Mucosa of descending colon (tissue), 3 donors: ENCODE data around the gene CHPF. TPM values are rescaled to one million over a fixed set of nuclear protein-coding genes. Genes with fewer than 3 reads are reported as not detected.

Source experiments
- ATAC-seq: fragments of 200-7000 bp; cut with Tn5 transposase; one replicate; pipeline ENCODE4 v1.9.1; 2020; ENCODE audit warnings: mild to moderate bottlenecking, moderate library complexity
- DNase-seq, 3 donors: peaks; one replicate each; pipeline ENCODE4 v3.0.0-alpha.2; 2020
- H3K36me3 ChIP-seq: fragments of 200-600 bp; one replicate; pipeline ENCODE4 v1.8.0; 2021; ENCODE audit warnings: low read depth, mild to moderate bottlenecking
- H3K4me1 ChIP-seq: fragments of 200-600 bp; one replicate; pipeline ENCODE4 v1.8.0; 2021; ENCODE audit warnings: low read depth, mild to moderate bottlenecking
- H3K4me3 ChIP-seq: fragments of 200-600 bp; one replicate; pipeline ENCODE4 v1.8.0; 2021; ENCODE audit warnings: mild to moderate bottlenecking
- H3K9me3 ChIP-seq: fragments of 200-600 bp; one replicate; pipeline ENCODE4 v1.8.0; 2021; ENCODE audit warnings: mild to moderate bottlenecking
- intact Hi-C, 2 donors: fragments of 100-400 bp; cut with DNase I in 1 of 2; cut with micrococcal nuclease in 1 of 2; formaldehyde crosslinking; loops; one replicate each; pipeline versions ENCODE4 v1.11.0 to v1.11.1; 2022; cut with DNase I, micrococcal nuclease
- total RNA-seq, 3 donors: library from RNA; stranded (reverse); fragmentation: NEBNext Ultra II Directional in 2 of 3; extraction: Animal tissue kit (Norgen Biotek cat#: 25700) in 2 of 3; gene quantifications; one replicate each; pipeline versions ENCODE4 v1.2.1 to v1.2.4, GENCODE V29; 2021 to 2023
- TF ChIP-seq, protein P1 (sequence below): fragments of 200-600 bp; IDR thresholded peaks from one replicate; pipeline ENCODE4 v1.8.0; 2022; ENCODE audit warnings: antibody characterized with exemption, mild to moderate bottlenecking
- donor health status: DM: no; HTN: no; CAD: no; lungs with moderate emphysema.
- donor health status: DM: no; HTN: no; CAD: no.
- donor health status: DM: no; HTN: yes; CAD: no.

The CHPF gene
- total RNA-seq, 3 donors from 2014 or later: 19.4 to 25.9 (median 20.5) TPM

GRCh38 chr2:219494952-219495530, 48.6 kb downstream of the CHPF start:
- Histone ChIP-seq H3K9me3 (no peaks in the 10 kb centered on the region), H3K36me3 (no peaks in the 10 kb centered on the region), H3K4me3 (no peak overlapping the region), H3K4me1 (peaks cover 24% of the 10 kb centered on the region)
- ATAC-seq: no peak
- no peak for DNase-seq
- TF ChIP-seq, protein P1, sequence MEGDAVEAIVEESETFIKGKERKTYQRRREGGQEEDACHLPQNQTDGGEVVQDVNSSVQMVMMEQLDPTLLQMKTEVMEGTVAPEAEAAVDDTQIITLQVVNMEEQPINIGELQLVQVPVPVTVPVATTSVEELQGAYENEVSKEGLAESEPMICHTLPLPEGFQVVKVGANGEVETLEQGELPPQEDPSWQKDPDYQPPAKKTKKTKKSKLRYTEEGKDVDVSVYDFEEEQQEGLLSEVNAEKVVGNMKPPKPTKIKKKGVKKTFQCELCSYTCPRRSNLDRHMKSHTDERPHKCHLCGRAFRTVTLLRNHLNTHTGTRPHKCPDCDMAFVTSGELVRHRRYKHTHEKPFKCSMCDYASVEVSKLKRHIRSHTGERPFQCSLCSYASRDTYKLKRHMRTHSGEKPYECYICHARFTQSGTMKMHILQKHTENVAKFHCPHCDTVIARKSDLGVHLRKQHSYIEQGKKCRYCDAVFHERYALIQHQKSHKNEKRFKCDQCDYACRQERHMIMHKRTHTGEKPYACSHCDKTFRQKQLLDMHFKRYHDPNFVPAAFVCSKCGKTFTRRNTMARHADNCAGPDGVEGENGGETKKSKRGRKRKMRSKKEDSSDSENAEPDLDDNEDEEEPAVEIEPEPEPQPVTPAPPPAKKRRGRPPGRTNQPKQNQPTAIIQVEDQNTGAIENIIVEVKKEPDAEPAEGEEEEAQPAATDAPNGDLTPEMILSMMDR: no peak
- intact Hi-C loops: no loop called here

DNA sequence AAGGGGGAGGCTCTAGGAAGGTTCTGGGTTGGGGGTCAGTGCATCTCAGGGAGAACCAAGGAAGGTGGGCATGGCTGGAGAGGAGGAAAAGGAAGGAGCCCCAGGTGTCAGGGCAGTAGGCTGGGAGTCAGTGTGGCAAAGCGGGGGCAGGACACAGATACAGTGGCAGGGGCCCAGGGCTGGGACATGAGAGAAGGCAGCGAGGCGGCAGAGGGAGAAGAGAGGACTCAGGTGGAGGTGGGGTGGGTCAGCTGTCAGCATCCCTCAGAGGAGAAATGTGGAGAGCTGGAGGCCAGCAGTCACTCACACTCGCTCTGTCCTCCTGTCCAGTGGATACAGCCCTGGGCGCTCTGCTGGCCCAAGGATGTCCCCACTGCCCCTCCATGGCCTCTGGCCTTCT, 50.5 kb downstream of the CHPF start:
- Histone ChIP-seq H3K36me3 (no peaks in the 10 kb centered on the region), H3K4me1 (peaks cover 14% of the 10 kb centered on the region), H3K9me3 (no peaks in the 10 kb centered on the region), H3K4me3 (no peak overlapping the region)
- intact Hi-C loops: no loop called here
- TF ChIP-seq, protein P1: no peak
- DNase-seq (no peak), ATAC-seq (no peak)

GRCh38 chr2:219492575-219492974, 51.0 kb downstream of the CHPF start:
- intact Hi-C loops: no loop called here
- H3K36me3 ChIP-seq: no peaks in the 10 kb centered on the region
- H3K4me1 ChIP-seq: peaks cover 12% of the 10 kb centered on the region
- H3K4me3 ChIP-seq: no peak overlapping the region
- TF ChIP-seq, protein P1: no peak
- ATAC-seq (no peak), DNase-seq (no peak)
- no peaks in the 10 kb centered on the region for H3K9me3 ChIP-seq

DNA sequence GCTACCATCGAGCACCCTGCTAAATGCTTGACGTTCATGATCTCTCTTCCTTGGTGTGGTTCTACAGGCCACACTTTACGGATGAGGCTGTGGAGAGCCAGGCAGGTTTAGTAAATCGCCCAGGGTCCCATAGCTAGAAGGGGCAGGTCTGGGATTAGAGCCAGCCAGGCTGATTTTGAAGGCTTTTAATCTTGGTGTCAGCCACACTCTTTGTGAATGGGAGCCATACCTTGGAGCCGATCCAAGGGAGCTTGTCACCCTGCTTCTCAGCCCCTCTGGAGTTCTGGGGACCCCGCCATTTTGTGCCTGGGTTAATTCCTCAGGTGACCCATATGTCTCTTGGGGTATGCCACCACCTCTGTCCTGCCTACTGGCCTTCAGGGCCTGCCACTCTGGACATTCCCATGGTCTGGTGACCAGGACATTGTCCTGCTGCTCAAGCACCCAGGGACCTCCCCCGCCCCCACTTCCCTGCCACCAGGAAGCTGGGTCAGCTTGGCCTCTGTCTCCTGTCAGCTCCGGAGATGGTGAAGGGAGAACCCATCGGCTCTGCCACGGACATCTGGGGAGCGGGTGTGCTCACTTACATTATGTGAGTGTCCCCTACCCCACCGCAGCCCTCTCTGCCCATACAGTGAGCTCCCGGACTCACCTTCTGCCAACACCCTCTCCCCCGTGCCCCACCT, 52.2 kb downstream of the CHPF start:
- peaks cover under 1% of the 10 kb centered on the region for H3K4me1 ChIP-seq
- intact Hi-C loops: no loop called here
- H3K36me3 ChIP-seq: no peaks in the 10 kb centered on the region
- no peak for ATAC-seq
- no peak for DNase-seq
- H3K9me3 ChIP-seq: no peaks in the 10 kb centered on the region
- TF ChIP-seq, protein P1: no peak
- H3K4me3 ChIP-seq: no peak overlapping the region

GRCh38 chr2:219490600-219491130, 52.9 kb downstream of the CHPF start:
- TF ChIP-seq, protein P1: no peak

More at GRCh38 chr2:219490600-219491130, 52.9 kb downstream of the CHPF start:
- no peaks in the 10 kb centered on the region for H3K36me3 ChIP-seq
- intact Hi-C loops: no loop called here
- H3K4me3 ChIP-seq: no peak overlapping the region
- ATAC-seq (no peak), DNase-seq (no peak)
- H3K9me3 ChIP-seq: no peaks in the 10 kb centered on the region
- H3K4me1 ChIP-seq: no peaks in the 10 kb centered on the region
